HEK293T (cell line): Measurements from ENCODE around the gene BIRC6.

Experiments
- CTCF ChIA-PET: fragments of 350-600 bp; formaldehyde crosslinking; extraction: SDS; loops from one replicate; lab custom pipeline; 2021; ENCODE audit warnings: antibody characterized with exemption, inconsistent platforms; lab: Yijun Ruan, JAX
- POLR2A ChIA-PET: fragments of 350-600 bp; formaldehyde crosslinking; extraction: SDS; loops from one replicate; lab custom pipeline; 2020; ENCODE audit warnings: antibody characterized with exemption, inconsistent platforms; lab: Yijun Ruan, JAX
- DNase-seq: peaks from one replicate; pipeline ENCODE4 v3.0.0; 2012; ENCODE audit warnings: mixed read lengths; ENCODE audit errors: extremely low spot score
- ARNT ChIP-seq: fragments of 450-650 bp; IDR thresholded peaks from 2 replicates; pipeline ENCODE4 v1.6.1; 2017; ENCODE audit warnings: mild to moderate bottlenecking
- BHLHE40 ChIP-seq: fragments of 450-650 bp; IDR thresholded peaks from 2 replicates; pipeline ENCODE4 v1.6.1; 2016; ENCODE audit warnings: mild to moderate bottlenecking, moderate library complexity, borderline replicate concordance
- CTBP1 ChIP-seq: fragments of 450-650 bp; IDR thresholded peaks from 2 replicates; pipeline ENCODE4 v1.6.1; 2016; ENCODE audit warnings: borderline replicate concordance
- ELF4 ChIP-seq: fragments of 450-650 bp; IDR thresholded peaks from 2 replicates; pipeline ENCODE4 v1.6.1; 2017; ENCODE audit warnings: antibody characterized with exemption
- FOXA1 ChIP-seq: fragments of 450-650 bp; IDR thresholded peaks from 2 replicates; pipeline ENCODE4 v1.6.1; 2016; ENCODE audit warnings: mild to moderate bottlenecking
- FOXK2 ChIP-seq: fragments of 450-650 bp; IDR thresholded peaks from 2 replicates; pipeline ENCODE4 v1.6.1; 2016; ENCODE audit warnings: mild to moderate bottlenecking
- FOXM1 ChIP-seq: fragments of 450-650 bp; IDR thresholded peaks from 2 replicates; pipeline ENCODE4 v1.6.1; 2017; ENCODE audit warnings: mild to moderate bottlenecking, borderline replicate concordance
- HDGF ChIP-seq: fragments of 450-650 bp; IDR thresholded peaks from 2 replicates; pipeline ENCODE4 v1.6.1; 2017; ENCODE audit warnings: antibody characterized with exemption, borderline replicate concordance
- L3MBTL2 ChIP-seq: fragments of 450-650 bp; conservative IDR thresholded peaks from 2 replicates; pipeline ENCODE4 v1.6.1; 2016; ENCODE audit warnings: mild to moderate bottlenecking
- LEF1 ChIP-seq: fragments of 450-650 bp; IDR thresholded peaks from 2 replicates; pipeline ENCODE4 v1.6.1; 2017; ENCODE audit warnings: mild to moderate bottlenecking, borderline replicate concordance
- NFRKB ChIP-seq: fragments of 450-650 bp; IDR thresholded peaks from 2 replicates; pipeline ENCODE4 v1.6.1; 2016; ENCODE audit warnings: mild to moderate bottlenecking, moderate library complexity
- PKNOX1 ChIP-seq: fragments of 450-650 bp; IDR thresholded peaks from 2 replicates; pipeline ENCODE4 v1.6.1; 2016
- SP1 ChIP-seq: fragments of 450-650 bp; IDR thresholded peaks from 2 replicates; pipeline ENCODE4 v1.6.1; 2017
- SUZ12 ChIP-seq: fragments of 450-650 bp; IDR thresholded peaks from 2 replicates; pipeline ENCODE4 v1.6.1; 2016; ENCODE audit warnings: mild to moderate bottlenecking
- TARDBP ChIP-seq: fragments of 450-650 bp; IDR thresholded peaks from 2 replicates; pipeline ENCODE4 v1.6.1; 2016
- ZNF384 ChIP-seq: fragments of 450-650 bp; IDR thresholded peaks from 2 replicates; pipeline ENCODE4 v1.6.1; 2016

The BIRC6 gene

GRCh38 chr2:32496662-32497061 is 139.8 kb downstream of the BIRC6 start:
- DNase-seq, result no peak
- POLR2A ChIA-PET, result no interaction called here
- TF ChIP-seq ARNT (no peak), L3MBTL2 (no peak), FOXK2 (no peak), ELF4 (no peak), TARDBP (no peak), FOXM1 (no peak), ZNF384 (no peak), PKNOX1 (no peak), HDGF (no peak), LEF1 (no peak), CTBP1 (no peak), FOXA1 (no peak), SUZ12 (no peak), NFRKB (no peak), BHLHE40 (no peak), SP1 (no peak)
- CTCF ChIA-PET, result interaction anchor here (0.6 kb wide), 1 partner anchor 123 kb away, joined by 4 read pairs; no protein-coding TSS in a partner anchor

- ChIA-PET POLR2A (no interaction called here), CTCF (no interaction called here)
- no peak for DNase-seq
- TF ChIP-seq ELF4, result no peak
- TF ChIP-seq ARNT, result no peak
- no peak for TF ChIP-seq FOXK2
- TF ChIP-seq SP1, result no peak
- no peak for TF ChIP-seq LEF1
- no peak for TF ChIP-seq HDGF
- no peak for TF ChIP-seq FOXA1
- no peak for TF ChIP-seq NFRKB
- no peak for TF ChIP-seq TARDBP
- no peak for TF ChIP-seq ZNF384
- TF ChIP-seq BHLHE40, result no peak
- TF ChIP-seq L3MBTL2, result no peak
Measured at GRCh38 chr2:32498306-32498705, 141.5 kb downstream of the BIRC6 start.

GRCh38 chr2:32502941-32503340 is 146.1 kb downstream of the BIRC6 start:
- ChIA-PET POLR2A (no interaction called here), CTCF (interaction anchor here (0.6 kb wide), 1 partner anchor 26 kb away, joined by 3 read pairs; no protein-coding TSS in a partner anchor)
- DNase-seq, result no peak
- TF ChIP-seq CTBP1 (no peak), SP1 (no peak), FOXA1 (no peak), LEF1 (no peak), PKNOX1 (no peak), BHLHE40 (no peak), HDGF (no peak), L3MBTL2 (no peak), ELF4 (no peak), ARNT (no peak), FOXM1 (no peak), FOXK2 (no peak), SUZ12 (no peak)

GRCh38 chr2:32504877-32505478 is 148.2 kb downstream of the BIRC6 start:
- DNase-seq, result no peak
- TF ChIP-seq SP1 (no peak), SUZ12 (no peak), FOXM1 (no peak), TARDBP (no peak), L3MBTL2 (no peak), HDGF (no peak), ARNT (no peak), PKNOX1 (no peak), ZNF384 (no peak)
- ChIA-PET CTCF (no interaction called here), POLR2A (no interaction called here)

GRCh38 chr2:32506446-32506845 is 149.6 kb downstream of the BIRC6 start:
- TF ChIP-seq FOXA1, result no peak
- no peak for TF ChIP-seq TARDBP
- no peak for TF ChIP-seq SUZ12
- no peak for TF ChIP-seq LEF1
- no peak for TF ChIP-seq ARNT
- no peak for TF ChIP-seq CTBP1
- no peak for TF ChIP-seq FOXK2
- no peak for TF ChIP-seq L3MBTL2
- no peak for TF ChIP-seq FOXM1
- no peak for TF ChIP-seq ELF4
- no peak for TF ChIP-seq BHLHE40
- TF ChIP-seq SP1, result no peak
- TF ChIP-seq HDGF, result no peak
- no peak for TF ChIP-seq PKNOX1
- TF ChIP-seq NFRKB, result no peak
- no peak for TF ChIP-seq ZNF384

GRCh38 chr2:32514946-32515345 is 158.1 kb downstream of the BIRC6 start:
- no peak for DNase-seq
- POLR2A ChIA-PET, result no interaction called here
- TF ChIP-seq FOXA1, result no peak
- TF ChIP-seq TARDBP, result no peak
- no peak for TF ChIP-seq L3MBTL2
- no peak for TF ChIP-seq BHLHE40
- TF ChIP-seq ARNT, result no peak
- TF ChIP-seq CTBP1, result no peak
- TF ChIP-seq ZNF384, result no peak
- TF ChIP-seq SP1, result no peak
- CTCF ChIA-PET, result no interaction called here

More at GRCh38 chr2:32506446-32506845, 149.6 kb downstream of the BIRC6 start:
- ChIA-PET POLR2A (no interaction called here), CTCF (no interaction called here)
- DNase-seq, result no peak
